Measurements from ENCODE around the gene BNIP2.

Gene BNIP2

DNA sequence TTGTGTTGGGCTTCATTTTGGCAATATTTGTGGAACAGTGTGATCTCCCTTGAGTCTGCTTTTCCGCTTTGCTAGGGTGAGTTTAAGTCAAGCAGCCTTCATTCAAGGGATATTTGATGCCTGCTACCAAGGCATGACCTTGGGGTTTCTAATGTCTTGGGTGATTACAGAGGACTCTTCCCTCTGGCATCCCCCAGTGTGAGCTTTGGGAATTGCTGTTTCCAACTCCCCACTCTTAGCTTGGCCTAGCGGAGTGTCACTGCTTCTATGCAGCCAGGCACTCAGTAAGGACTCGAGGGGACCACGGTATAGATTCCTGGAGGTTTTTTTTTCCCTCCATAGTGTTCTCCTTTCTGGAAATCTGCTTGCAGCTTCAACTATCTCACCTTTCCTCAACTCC lies 56.4 kb downstream of the BNIP2 start:
- H3K9me3 Mint-ChIP-seq, result no peaks in the 10 kb centered on the region
- peaks cover 25% of the 10 kb centered on the region for H3K36me3 Mint-ChIP-seq (ENCODE audit: low read depth)
- no peaks in the 10 kb centered on the region for H3K4me1 Mint-ChIP-seq (ENCODE audit: low read depth)
- no peak for DNase-seq
- no peak overlapping the region for H3K4me3 Mint-ChIP-seq
- no peak overlapping the region for H3K27ac Mint-ChIP-seq
- no peaks in the 10 kb centered on the region for H3K27me3 Mint-ChIP-seq

DNA sequence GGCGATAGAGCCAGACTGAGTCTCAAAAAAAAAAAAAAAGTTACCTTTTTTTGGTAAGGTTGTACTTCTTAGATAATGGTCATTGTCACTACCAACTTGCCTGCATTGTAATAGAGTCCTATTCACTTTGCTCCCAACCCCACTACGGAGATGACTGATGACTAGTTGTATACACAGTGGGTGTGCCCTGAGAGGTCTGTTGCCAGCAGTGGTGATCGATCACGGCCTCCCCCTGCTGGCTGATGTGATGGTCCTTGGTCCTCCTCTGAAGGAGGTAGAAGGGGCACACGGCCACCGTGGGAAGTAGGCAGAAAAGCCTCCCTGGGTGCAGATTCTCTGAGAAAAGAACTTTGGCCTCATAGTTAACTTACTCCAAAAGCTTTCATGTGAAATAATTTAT lies 66.8 kb downstream of the BNIP2 start:
- Mint-ChIP-seq H3K9me3 (no peaks in the 10 kb centered on the region), H3K36me3 (ENCODE audit: low read depth) (no peaks in the 10 kb centered on the region), H3K27me3 (peaks cover 24% of the 10 kb centered on the region), H3K4me3 (no peak overlapping the region), H3K4me1 (ENCODE audit: low read depth) (no peaks in the 10 kb centered on the region), H3K27ac (no peak overlapping the region)
- peak; percentile 54 for DNase-seq

DNA sequence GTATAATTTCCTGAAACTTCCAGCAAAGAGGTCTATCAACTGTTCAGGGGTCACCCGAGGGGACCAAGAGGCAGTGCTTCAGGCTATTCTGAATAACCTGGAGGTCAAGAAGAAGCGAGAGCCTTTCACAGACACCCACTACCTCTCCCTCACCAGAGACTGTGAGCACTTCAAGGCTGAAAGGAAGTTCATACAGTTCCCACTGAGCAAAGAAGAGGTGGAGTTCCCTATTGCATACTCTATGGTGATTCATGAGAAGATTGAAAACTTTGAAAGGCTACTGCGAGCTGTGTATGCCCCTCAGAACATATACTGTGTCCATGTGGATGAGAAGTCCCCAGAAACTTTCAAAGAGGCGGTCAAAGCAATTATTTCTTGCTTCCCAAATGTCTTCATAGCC lies 70.7 kb downstream of the BNIP2 start:
- peaks cover 32% of the 10 kb centered on the region for H3K27me3 Mint-ChIP-seq
- no peaks in the 10 kb centered on the region for H3K9me3 Mint-ChIP-seq
- H3K4me1 Mint-ChIP-seq (ENCODE audit: low read depth), result peaks cover 4% of the 10 kb centered on the region
- no peaks in the 10 kb centered on the region for H3K36me3 Mint-ChIP-seq (ENCODE audit: low read depth)
- DNase-seq, result no peak
- no peak overlapping the region for H3K27ac Mint-ChIP-seq
- H3K4me3 Mint-ChIP-seq, result no peak overlapping the region

DNA sequence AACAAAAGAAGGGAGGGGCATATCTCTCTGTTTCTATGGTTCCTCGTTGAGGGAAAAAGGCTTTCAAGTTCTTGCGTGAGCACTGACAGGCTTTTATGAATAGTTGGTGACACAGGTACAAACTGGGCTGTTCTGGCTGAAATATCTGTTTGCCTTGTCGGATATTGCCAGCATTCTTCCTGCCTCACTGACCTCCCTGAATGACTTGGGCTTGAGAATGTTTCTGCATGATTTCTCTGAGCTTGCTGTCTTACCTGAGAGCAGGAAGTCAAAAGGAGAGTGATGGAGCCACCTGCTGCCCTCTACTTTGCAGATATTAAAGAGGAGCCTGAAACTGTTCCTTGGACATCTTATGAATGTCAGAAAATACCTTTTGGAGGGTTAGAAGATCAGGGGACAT lies 72.7 kb downstream of the BNIP2 start:
- Mint-ChIP-seq H3K4me3 (no peak overlapping the region), H3K4me1 (ENCODE audit: low read depth) (peaks cover 4% of the 10 kb centered on the region), H3K27me3 (peaks cover 30% of the 10 kb centered on the region), H3K9me3 (no peaks in the 10 kb centered on the region), H3K27ac (no peak overlapping the region), H3K36me3 (ENCODE audit: low read depth) (no peaks in the 10 kb centered on the region)
- no peak for DNase-seq

DNA sequence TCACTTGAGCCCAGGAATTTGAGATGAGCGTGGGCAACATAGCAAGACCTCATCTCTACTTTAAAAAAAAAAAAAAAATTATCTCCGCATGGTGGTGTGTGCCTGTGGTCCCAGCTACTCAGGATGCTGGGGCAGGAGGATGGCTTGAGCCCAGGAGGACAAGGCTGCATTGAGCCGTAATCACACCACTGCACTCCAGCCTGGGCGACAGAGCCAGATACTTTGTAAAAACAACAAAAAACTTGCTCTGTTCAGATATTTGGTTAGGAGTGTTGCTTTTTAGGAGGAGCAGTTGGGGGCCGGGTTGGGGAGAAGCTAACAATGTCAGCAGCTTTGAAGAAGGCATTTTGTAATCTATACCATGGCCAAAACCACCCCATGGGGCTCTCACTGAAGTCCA lies 73.5 kb downstream of the BNIP2 start:
- Mint-ChIP-seq H3K36me3 (ENCODE audit: low read depth) (no peaks in the 10 kb centered on the region), H3K4me3 (no peak overlapping the region), H3K27ac (no peak overlapping the region), H3K9me3 (no peaks in the 10 kb centered on the region), H3K27me3 (peaks cover 30% of the 10 kb centered on the region), H3K4me1 (ENCODE audit: low read depth) (peaks cover 4% of the 10 kb centered on the region)
- DNase-seq, result no peak

DNA sequence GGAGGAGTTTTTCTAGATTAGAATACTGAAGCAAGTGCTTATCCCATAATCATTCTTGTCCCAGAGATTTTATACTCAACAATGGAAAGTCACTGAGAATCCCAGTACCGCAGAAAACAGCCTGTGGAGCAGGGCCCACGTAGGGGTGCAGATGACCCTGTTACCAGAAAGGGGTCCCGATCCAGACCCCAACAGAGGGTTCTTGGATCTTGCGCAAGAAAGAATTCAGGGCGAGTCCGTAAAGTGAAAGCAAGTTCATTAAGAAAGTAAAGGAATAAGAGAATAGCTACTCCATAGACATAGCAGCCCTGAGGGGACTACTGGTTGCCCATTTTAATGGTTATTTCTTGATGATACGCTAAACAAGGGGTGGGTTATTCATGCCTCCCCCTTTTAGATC lies 75.0 kb downstream of the BNIP2 start:
- no peak for DNase-seq
- no peaks in the 10 kb centered on the region for H3K36me3 Mint-ChIP-seq (ENCODE audit: low read depth)
- peaks cover 4% of the 10 kb centered on the region for H3K4me1 Mint-ChIP-seq (ENCODE audit: low read depth)
- no peaks in the 10 kb centered on the region for H3K9me3 Mint-ChIP-seq
- no peak overlapping the region for H3K27ac Mint-ChIP-seq
- H3K27me3 Mint-ChIP-seq, result peaks cover 30% of the 10 kb centered on the region
- no peak overlapping the region for H3K4me3 Mint-ChIP-seq

DNA sequence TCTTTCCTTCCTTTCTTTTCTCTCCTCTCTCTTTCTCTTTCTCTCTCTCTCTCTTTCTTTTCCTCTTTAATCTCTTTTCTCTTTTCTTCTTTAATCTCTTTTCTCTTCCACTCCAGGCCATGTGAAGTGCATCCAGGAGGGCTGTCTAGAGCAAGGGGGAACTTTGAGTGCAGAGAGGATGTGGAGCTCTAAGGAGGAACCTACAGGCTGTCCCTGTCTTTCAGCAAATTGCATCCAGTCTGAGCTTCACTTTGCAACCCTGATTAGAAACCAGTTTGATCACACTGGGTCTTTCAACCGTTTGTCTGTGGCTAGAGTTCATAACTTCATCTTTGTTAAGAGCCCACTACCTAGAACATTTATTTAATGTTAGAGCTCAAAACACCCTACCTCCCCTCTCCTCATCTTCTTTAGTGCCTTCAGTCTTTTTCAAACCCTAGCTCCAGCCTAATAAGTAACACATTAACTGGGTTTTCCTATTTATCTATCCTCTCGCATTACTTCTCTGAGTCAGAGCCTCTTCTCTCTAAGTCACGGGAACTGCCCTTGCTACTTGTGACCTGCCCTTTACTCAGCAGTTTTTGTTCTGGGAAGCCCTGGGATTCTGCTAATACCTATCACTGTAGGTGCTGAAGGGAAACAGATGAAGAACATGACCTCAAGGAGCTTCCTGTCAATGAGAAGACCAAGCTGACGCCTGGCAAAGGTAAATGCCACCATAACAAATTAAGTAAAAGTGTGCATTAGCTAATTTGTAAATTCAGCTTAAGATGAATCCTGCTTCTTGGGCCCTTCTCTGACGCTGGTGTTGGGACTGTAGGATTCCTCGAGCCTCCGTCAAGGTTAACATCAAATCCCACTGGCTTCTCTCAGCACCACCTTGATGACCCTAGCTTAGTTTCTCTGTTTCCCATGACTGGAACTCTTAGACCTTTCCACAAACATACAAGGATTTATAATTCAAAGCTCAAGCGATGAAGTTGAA lies 77.6 kb downstream of the BNIP2 start, which contains the start of gene GCNT3:
TSS of gene GCNT3 (plus strand) at position 508 of the 985 bp plus-strand sequence. CDS start 6,456 bp downstream, outside the sequence.
- Mint-ChIP-seq H3K36me3 (ENCODE audit: low read depth) (no peaks in the 10 kb centered on the region), H3K27me3 (peaks cover 18% of the 10 kb centered on the region), H3K27ac (no peak within 1 kb of the TSS), H3K4me3 (no peak within 1 kb of the TSS), H3K9me3 (no peaks in the 10 kb centered on the region), H3K4me1 (ENCODE audit: low read depth) (peaks cover 4% of the 10 kb centered on the region)
- no peak for DNase-seq

DNA sequence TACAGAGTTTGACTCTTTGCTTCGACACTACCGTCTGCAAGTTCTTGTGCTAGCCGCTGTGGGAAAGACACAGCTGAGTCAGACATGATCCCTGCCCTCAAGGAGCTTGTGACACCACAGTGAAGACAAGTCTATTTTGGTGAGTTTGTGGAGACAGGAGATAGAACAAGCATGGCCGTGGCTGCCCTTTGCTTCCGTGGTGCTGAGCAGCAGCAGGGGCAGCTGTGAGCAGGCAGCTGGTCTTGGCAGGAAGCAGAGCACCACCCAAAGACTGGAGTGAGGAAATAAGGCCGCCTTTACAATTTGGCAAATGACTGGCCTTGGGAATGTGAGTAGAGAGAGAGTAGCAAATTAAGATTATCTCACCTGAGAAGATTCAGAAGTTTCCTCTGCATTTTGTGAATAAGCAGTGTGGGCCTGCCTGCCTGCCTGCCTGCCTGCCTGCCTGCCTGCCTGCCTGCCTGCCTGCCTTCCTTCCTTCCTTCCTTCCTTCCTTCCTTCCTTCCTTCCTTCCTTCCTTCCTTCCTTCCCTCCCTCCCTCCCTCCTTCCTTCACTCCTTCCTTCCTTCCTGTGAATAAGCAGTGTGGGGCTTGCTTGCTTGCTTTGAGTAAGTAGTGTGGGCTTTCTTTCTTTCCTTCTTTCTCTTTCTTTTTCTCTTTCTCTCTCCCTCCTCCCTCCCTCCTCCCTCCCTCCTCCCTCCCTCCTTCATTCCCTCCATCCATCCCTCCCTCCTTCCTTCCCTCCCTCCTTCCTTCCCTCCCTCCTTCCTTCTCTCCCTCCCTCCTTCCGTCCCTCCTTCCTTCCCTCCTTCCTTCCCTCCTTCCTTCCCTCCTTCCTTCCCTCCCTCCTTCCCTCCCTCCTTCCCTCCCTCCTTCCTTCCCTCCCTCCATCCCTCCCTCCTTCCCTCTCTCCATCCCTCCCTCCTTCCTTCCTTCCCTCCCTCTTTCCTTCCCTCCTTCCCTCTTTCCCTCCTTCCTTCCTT lies 79.1 kb downstream of the BNIP2 start:
- no peak overlapping the region for H3K27ac Mint-ChIP-seq
- no peak overlapping the region for H3K4me3 Mint-ChIP-seq
- H3K27me3 Mint-ChIP-seq, result peaks cover 17% of the 10 kb centered on the region
- no peak for DNase-seq
- H3K4me1 Mint-ChIP-seq (ENCODE audit: low read depth), result peaks cover 3% of the 10 kb centered on the region
- H3K9me3 Mint-ChIP-seq, result no peaks in the 10 kb centered on the region
- H3K36me3 Mint-ChIP-seq (ENCODE audit: low read depth), result no peaks in the 10 kb centered on the region

Measured in activated T-cell treated with anti-CD3 and anti-CD28 coated beads, Interleukin-2, amount 50 U/mL, for 24 hours (primary cell).